GM21360 (cell line): Measurements from ENCODE around the gene AKR1B1.

Experiments used
- ATAC-seq: cut with Tn5 transposase; IDR thresholded peaks from one replicate; pipeline ENCODE4 v1.9.1; 2021; ENCODE audit warnings: mild to moderate bottlenecking, moderate library complexity; ENCODE audit not compliant: unreplicated experiment

Gene AKR1B1

DNA sequence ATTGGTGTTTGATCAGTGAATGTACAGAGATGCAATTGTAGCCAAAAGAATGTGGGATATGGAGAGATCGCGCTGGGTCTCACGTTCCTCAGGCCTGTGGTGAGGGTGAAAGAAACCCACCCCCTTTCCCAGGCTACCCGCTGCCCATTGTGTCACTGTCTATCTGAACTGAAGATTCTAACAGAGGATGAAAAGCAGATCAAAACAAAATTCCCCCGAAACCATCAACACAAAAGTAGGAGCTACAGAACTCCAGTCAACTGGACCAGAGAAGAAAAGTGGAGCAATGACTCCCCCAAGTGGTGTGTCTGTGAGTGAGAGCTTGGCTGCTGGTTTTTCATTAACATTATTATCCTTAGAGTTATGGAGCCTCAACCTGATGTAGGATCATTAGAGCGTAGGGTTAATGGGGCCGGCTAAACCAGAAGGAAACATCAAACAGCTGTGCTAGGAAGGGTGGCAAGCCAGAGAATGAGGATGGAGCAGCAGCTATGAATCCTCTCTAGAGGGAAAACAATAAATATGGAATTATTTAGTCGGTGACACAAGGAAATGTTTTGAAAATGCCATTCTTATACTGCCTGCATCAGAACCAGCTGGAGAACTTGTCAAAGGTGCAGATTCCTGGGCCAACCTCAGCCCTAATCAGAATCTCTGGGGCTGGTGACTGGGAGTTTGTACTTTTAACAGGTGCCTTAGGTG, 38.3 kb downstream of the AKR1B1 start:
- no peak for ATAC-seq

GRCh38 chr7:134419875-134420274, 39.0 kb downstream of the AKR1B1 start:
- no peak for ATAC-seq

DNA sequence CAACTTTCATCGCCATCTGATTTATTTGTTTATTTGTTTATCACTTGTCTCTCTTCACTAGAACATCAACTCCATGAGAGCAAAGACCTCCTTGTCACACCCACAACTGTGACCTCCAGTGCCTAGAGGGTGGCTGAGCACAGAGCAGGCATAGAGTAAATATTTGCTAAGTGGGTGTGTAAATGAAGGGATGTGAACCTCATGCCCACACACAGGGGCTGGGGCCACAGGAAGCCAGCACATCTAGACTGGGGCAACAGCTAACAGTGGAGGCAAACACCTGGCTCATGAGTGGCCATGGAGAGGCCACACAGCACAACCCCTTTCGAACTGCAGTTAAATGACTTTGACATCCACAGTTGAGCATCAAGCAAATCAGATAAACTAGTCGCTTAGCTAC, 39.8 kb downstream of the AKR1B1 start:
- no peak for ATAC-seq

GRCh38 chr7:134415700-134416099, 43.2 kb downstream of the AKR1B1 start:
- ATAC-seq, result no peak

DNA sequence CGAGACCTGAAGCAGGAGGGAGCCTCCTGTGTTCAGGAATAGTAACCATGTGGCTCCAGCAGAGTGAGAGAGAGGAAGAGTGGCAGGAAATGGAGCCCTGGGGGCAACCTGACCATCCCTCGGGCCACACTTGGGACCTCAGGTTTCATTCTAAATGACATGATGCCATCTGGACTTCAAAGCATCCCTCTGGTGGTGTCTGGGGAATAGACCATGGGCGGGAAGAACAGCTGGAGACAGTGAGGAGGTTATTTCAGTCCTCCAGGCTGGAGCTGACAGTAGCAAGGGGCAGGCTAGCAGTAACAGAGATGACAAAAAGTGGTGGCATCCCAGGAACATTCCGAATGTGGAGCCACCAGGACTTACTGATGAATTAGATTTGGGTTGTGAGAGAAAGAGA, 44.8 kb downstream of the AKR1B1 start:
- ATAC-seq, result no peak

- ATAC-seq, result no peak
These were observed 51.6 kb downstream of the AKR1B1 start for GRCh38 chr7:134407311-134407710.

- no peak for ATAC-seq
These were observed 52.5 kb downstream of the AKR1B1 start for GRCh38 chr7:134406431-134406830.

DNA sequence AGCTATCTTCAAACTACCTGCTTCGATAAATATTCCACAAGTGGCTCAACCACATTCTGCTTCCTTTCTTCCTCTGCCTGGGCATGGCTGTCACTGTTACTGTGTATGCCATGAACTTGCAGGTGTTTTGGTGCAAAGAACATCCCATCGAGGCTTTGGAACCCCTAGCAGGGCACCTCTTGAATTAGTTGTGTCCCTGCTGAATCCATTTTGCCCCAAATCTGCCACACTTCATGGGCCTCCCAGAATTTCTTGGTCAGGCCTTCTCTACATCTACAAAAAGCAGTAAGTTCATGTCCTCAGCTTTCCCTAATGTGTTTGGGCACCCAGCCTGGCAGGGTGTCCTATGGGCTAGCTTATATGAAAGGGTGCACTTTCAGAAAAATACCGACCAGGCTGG, 53.6 kb downstream of the AKR1B1 start:
- no peak for ATAC-seq

GRCh38 chr7:134403062-134403461, 55.8 kb downstream of the AKR1B1 start:
- no peak for ATAC-seq

GRCh38 chr7:134400859-134401258, 58.0 kb downstream of the AKR1B1 start:
- no peak for ATAC-seq

- ATAC-seq, result no peak
These were observed 62.9 kb downstream of the AKR1B1 start for GRCh38 chr7:134396031-134396430.

GRCh38 chr7:134395604-134396003, 63.3 kb downstream of the AKR1B1 start:
- no peak for ATAC-seq

- no peak for ATAC-seq
These were observed 64.8 kb downstream of the AKR1B1 start for GRCh38 chr7:134394056-134394455.
